ENCODE results near the gene ROCK2. TPM values are rescaled to one million over a fixed set of nuclear protein-coding genes. Genes with fewer than 3 reads are reported as not detected.

ROCK2 gene
- total and polyA plus RNA-seq, 4 donors, result 5.3 to 31.0 (median 12.2) TPM

GRCh38 chr2:11327871-11328270 lies 16.6 kb downstream of the ROCK2 start:
- Histone ChIP-seq H3K9ac (ENCODE audit: low read depth in 1 of 2, low read length in 2 of 2) (no peak overlapping the region), H3K4me3 (ENCODE audit: low read depth in 1 of 3, low read length in 3 of 3) (no peak overlapping the region), H3K36me3 (ENCODE audit: control insufficient read depth in 4 of 4, insufficient read depth in 3 of 4, low read depth in 1 of 4, low read length in 3 of 4) (no peaks in the 10 kb centered on the region), H3K9me3 (ENCODE audit: control insufficient read depth in 4 of 4, low read length in 3 of 4) (no peaks in the 10 kb centered on the region), H3K4me1 (ENCODE audit: control insufficient read depth in 4 of 4, insufficient read depth in 4 of 4, low read length in 3 of 4) (peaks cover 3 to 16% (median 9%) of the 10 kb centered on the region in 4 donors), H3K27me3 (ENCODE audit: control insufficient read depth in 4 of 4, insufficient read depth in 4 of 4, low read length in 3 of 4) (no peaks in the 10 kb centered on the region), H3K27ac (ENCODE audit: low read depth in 1 of 2, low read length in 2 of 2) (no peak overlapping the region)
- WGBS, result 71% methylated on average over 2 of the region's 2 CpGs
- TF ChIP-seq GABPA (IDR thresholded peaks at IDR 0.05 in 1 of 2, conservative IDR thresholded peaks at IDR 0.05 in 1 of 2) (no peak), RAD21 (IDR thresholded peaks at IDR 0.05) (no peak), HNF4G (IDR thresholded peaks at IDR 0.05) (no peak), TAF1 (conservative IDR thresholded peaks at IDR 0.05) (no peak)
- no peak for DNase-seq (ENCODE audit: low spot score)

- no peak for DNase-seq (ENCODE audit: low spot score)
- Histone ChIP-seq H3K4me3 (ENCODE audit: low read depth in 1 of 3, low read length in 3 of 3) (no peak overlapping the region), H3K27me3 (ENCODE audit: control insufficient read depth in 4 of 4, insufficient read depth in 4 of 4, low read length in 3 of 4) (no peaks in the 10 kb centered on the region), H3K36me3 (ENCODE audit: control insufficient read depth in 4 of 4, insufficient read depth in 3 of 4, low read depth in 1 of 4, low read length in 3 of 4) (no peaks in the 10 kb centered on the region), H3K27ac (ENCODE audit: low read depth in 1 of 2, low read length in 2 of 2) (no peak overlapping the region), H3K9ac (ENCODE audit: low read depth in 1 of 2, low read length in 2 of 2) (no peak overlapping the region), H3K9me3 (ENCODE audit: control insufficient read depth in 4 of 4, low read length in 3 of 4) (no peaks in the 10 kb centered on the region), H3K4me1 (ENCODE audit: control insufficient read depth in 4 of 4, insufficient read depth in 4 of 4, low read length in 3 of 4) (peaks cover 2 to 7% (median 4%) of the 10 kb centered on the region in 4 donors)
- 63% methylated on average over 4 of the region's 4 CpGs for WGBS
- TF ChIP-seq HNF4G (IDR thresholded peaks at IDR 0.05), result no peak
- no peak for TF ChIP-seq NR2F2 (IDR thresholded peaks at IDR 0.05)
- no peak for TF ChIP-seq ATF3 (IDR thresholded peaks at IDR 0.05)
- TF ChIP-seq JUND (IDR thresholded peaks at IDR 0.05), result no peak
- TF ChIP-seq MAX (IDR thresholded peaks at IDR 0.05), result no peak
Measured at GRCh38 chr2:11326677-11327211, 17.7 kb downstream of the ROCK2 start.

- no peak overlapping the region for H3K9ac ChIP-seq (ENCODE audit: low read depth in 1 of 2, low read length in 2 of 2)
- no peak for DNase-seq (ENCODE audit: low spot score)
- no peaks in the 10 kb centered on the region for H3K27me3 ChIP-seq (ENCODE audit: control insufficient read depth in 4 of 4, insufficient read depth in 4 of 4, low read length in 3 of 4)
- no peaks in the 10 kb centered on the region for H3K36me3 ChIP-seq (ENCODE audit: control insufficient read depth in 4 of 4, insufficient read depth in 3 of 4, low read depth in 1 of 4, low read length in 3 of 4)
- H3K9me3 ChIP-seq (ENCODE audit: control insufficient read depth in 4 of 4, low read length in 3 of 4), result no peaks in the 10 kb centered on the region
- peaks cover 1 to 6% (median 4%) of the 10 kb centered on the region in 4 donors for H3K4me1 ChIP-seq (ENCODE audit: control insufficient read depth in 4 of 4, insufficient read depth in 4 of 4, low read length in 3 of 4)
- no peak for TF ChIP-seq GABPA (IDR thresholded peaks at IDR 0.05 in 1 of 2, conservative IDR thresholded peaks at IDR 0.05 in 1 of 2)
- TF ChIP-seq EGR1 (IDR thresholded peaks at IDR 0.05; ENCODE audit: low read depth in 2 of 2), result no peak
- TF ChIP-seq REST (IDR thresholded peaks at IDR 0.05), result no peak
- no peak for TF ChIP-seq RXRA (IDR thresholded peaks at IDR 0.05)
- TF ChIP-seq ZBTB33 (IDR thresholded peaks at IDR 0.05), result no peak
- TF ChIP-seq HNF4A (conservative IDR thresholded peaks at IDR 0.05), result no peak
- no peak for TF ChIP-seq SP1 (IDR thresholded peaks at IDR 0.05)
- no peak for TF ChIP-seq FOXA1 (IDR thresholded peaks at IDR 0.05)
- H3K4me3 ChIP-seq (ENCODE audit: low read depth in 1 of 3, low read length in 3 of 3), result no peak overlapping the region
- 62% methylated on average over 4 of the region's 4 CpGs for WGBS
- no peak overlapping the region for H3K27ac ChIP-seq (ENCODE audit: low read depth in 1 of 2, low read length in 2 of 2)
Measured at GRCh38 chr2:11325961-11326676, 18.3 kb downstream of the ROCK2 start.
